ENCODE results near the gene KRT38. TPM values are rescaled to one million over a fixed set of nuclear protein-coding genes. Genes with fewer than 3 reads are reported as not detected.

Gene KRT38
- total and polyA plus RNA-seq, 2 of the 8 experiments (the other 6 are each of a cell fraction or from before 2014, with no cell fraction given) = not detected

GRCh38 chr17:41417127-41417526, 23.7 kb downstream of the KRT38 start:
- Histone ChIP-seq H3K27me3 (replicated peaks in 1 of 4; ENCODE audit: control insufficient read depth in 3 of 4, extremely low read depth in 1 of 4, insufficient read depth in 3 of 4, low read length in 3 of 4) (no peaks in the 10 kb centered on the region; a peak in 2 of 7 replicates), H3K4me2 (ENCODE audit: insufficient read depth in 1 of 2, low read depth in 2 of 2, low read length in 2 of 2) (no peak overlapping the region), H3K27ac (ENCODE audit: low read depth, low read length) (no peak overlapping the region), H3K9me3 (ENCODE audit: insufficient read depth in 2 of 2, low read depth in 1 of 2, low read length in 1 of 2) (no peaks in the 10 kb centered on the region), H3K36me3 (ENCODE audit: control insufficient read depth in 2 of 4, insufficient read depth in 4 of 4, low read length in 3 of 4) (no peaks in the 10 kb centered on the region), H3K4ac (replicated peaks; ENCODE audit: insufficient read length, low read depth, low read length) (no peak overlapping the region), H2BK120ac (replicated peaks; ENCODE audit: low read depth, low read length) (no peak overlapping the region), H3K18ac (ENCODE audit: extremely low read depth, low read length) (no peak overlapping the region), H2BK15ac (ENCODE audit: low read length) (no peak overlapping the region; the same call in 1 of the 2 replicates), H2BK5ac (ENCODE audit: low read depth, low read length) (no peak overlapping the region), H3K23me2 (ENCODE audit: low read depth, low read length) (no peaks in the 10 kb centered on the region), H3K4me1 (replicated peaks in 1 of 4; ENCODE audit: control insufficient read depth in 3 of 4, insufficient read depth in 4 of 4, low read length in 3 of 4) (peaks cover 0 to 7% (median 0%) of the 10 kb centered on the region in 4 experiments; a peak in 4 of 7 replicates), H3K4me3 (ENCODE audit: extremely low read depth in 1 of 4, insufficient read depth in 2 of 4, low read depth in 3 of 4, low read length in 4 of 4) (no peak overlapping the region), H4K5ac (ENCODE audit: insufficient read length, low read depth, low read length) (no peak overlapping the region), H2AK5ac (ENCODE audit: low read depth, low read length) (no peak overlapping the region), H4K91ac (replicated peaks; ENCODE audit: insufficient read length, low read length) (no peak overlapping the region), H3K56ac (replicated peaks; ENCODE audit: insufficient read length, low read depth, low read length) (no peak overlapping the region), H4K8ac (ENCODE audit: extremely low read depth, insufficient read depth, low read length) (no peak overlapping the region), H3K79me1 (ENCODE audit: low read depth, low read length) (no peaks in the 10 kb centered on the region), H2AFZ (ENCODE audit: low read length) (no peak overlapping the region), H3K14ac (ENCODE audit: insufficient read length) (no peak overlapping the region), H3K23ac (ENCODE audit: insufficient read length) (no peak overlapping the region), H2BK12ac (ENCODE audit: low read depth, low read length) (no peak overlapping the region), H3K9ac (replicated peaks in 1 of 4; ENCODE audit: extremely low read depth in 1 of 4, low read depth in 3 of 4, low read length in 3 of 4) (no peak overlapping the region), H3K79me2 (ENCODE audit: control insufficient read depth in 1 of 2, insufficient read depth in 2 of 2, low read length in 2 of 2) (no peaks in the 10 kb centered on the region), H4K20me1 (replicated peaks in 1 of 2; ENCODE audit: control insufficient read depth in 1 of 2, insufficient read depth in 2 of 2, low read length in 2 of 2) (no peaks in the 10 kb centered on the region), H2BK20ac (ENCODE audit: low read length) (no peak overlapping the region)
- DNase-seq (ENCODE audit: low read depth in 1 of 2, low spot score in 2 of 2) (no peak), FAIRE-seq (no peak)
- CTCF ChIA-PET (ENCODE audit: partially characterized antibody) = interaction anchor here (0.8 to 3.8 kb wide), 37 partner anchors 9 to 562 kb away, joined by 3 to 51 read pairs (median 4); partner anchors contain the start of genes KRT19, KRT33B and KRT38
- 92% methylated on average over 6 of the region's 6 CpGs; no CpG with 5 or more reads in 1 of the 2 experiments for WGBS, 2 experiments (ENCODE audit: extremely low coverage in 1 of 2, insufficient coverage in 1 of 2, insufficient read length in 1 of 2, insufficient replicate concordance in 2 of 2, low coverage in 1 of 2, low lambda C conversion rate in 2 of 2, missing lambda C conversion rate in 1 of 2)
- POLR2A ChIA-PET (ENCODE audit: partially characterized antibody) = no interaction called here
- TF ChIP-seq MAFK (IDR thresholded peaks at IDR 0.05; ENCODE audit: low read depth, low read length) = no peak
- no peak for TF ChIP-seq EP300 (IDR thresholded peaks at IDR 0.05; ENCODE audit: borderline replicate concordance in 1 of 2, low read depth in 2 of 2, low read length in 2 of 2)
- no peak for TF ChIP-seq RAD21 (IDR thresholded peaks at IDR 0.05 in 1 of 2, conservative IDR thresholded peaks at IDR 0.05 in 1 of 2; ENCODE audit: low read depth in 2 of 2, low read length in 2 of 2)
- no peak for TF ChIP-seq SAP30 (IDR thresholded peaks at IDR 0.05; ENCODE audit: insufficient read depth, insufficient replicate concordance, low read length)
- TF ChIP-seq CTCF (IDR thresholded peaks at IDR 0.05; ENCODE audit: control extremely low read depth in 1 of 3, insufficient read depth in 1 of 3, low read depth in 1 of 3, low read length in 3 of 3) = no peak

Data from H1 (cell line).